ENCODE data around the gene SDR9C7.
"Not testable (repeated sequence)": the region's sequence is repeated elsewhere in the genome, so short reads cannot be mapped to it uniquely, and the experiment has no call there.

DNA sequence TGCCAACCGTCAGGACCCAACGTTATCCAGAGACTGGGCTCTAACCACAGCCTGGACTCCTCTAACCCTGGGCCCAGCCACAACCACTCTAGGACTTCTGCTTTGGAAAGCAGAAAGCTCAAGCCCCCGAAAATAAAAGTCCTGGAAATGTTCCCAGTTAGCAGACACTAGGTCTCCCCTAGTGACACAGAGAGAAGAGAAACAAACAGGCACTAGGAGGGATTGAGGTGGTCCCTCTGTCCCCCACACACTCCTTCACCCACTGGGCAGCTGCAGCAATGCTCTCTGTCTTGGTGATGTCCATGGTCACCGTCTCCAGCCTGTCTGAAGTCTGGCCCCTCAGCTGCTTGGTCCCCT is 6.7 kb upstream of the SDR9C7 start:
- TF ChIP-seq, protein P1, sequence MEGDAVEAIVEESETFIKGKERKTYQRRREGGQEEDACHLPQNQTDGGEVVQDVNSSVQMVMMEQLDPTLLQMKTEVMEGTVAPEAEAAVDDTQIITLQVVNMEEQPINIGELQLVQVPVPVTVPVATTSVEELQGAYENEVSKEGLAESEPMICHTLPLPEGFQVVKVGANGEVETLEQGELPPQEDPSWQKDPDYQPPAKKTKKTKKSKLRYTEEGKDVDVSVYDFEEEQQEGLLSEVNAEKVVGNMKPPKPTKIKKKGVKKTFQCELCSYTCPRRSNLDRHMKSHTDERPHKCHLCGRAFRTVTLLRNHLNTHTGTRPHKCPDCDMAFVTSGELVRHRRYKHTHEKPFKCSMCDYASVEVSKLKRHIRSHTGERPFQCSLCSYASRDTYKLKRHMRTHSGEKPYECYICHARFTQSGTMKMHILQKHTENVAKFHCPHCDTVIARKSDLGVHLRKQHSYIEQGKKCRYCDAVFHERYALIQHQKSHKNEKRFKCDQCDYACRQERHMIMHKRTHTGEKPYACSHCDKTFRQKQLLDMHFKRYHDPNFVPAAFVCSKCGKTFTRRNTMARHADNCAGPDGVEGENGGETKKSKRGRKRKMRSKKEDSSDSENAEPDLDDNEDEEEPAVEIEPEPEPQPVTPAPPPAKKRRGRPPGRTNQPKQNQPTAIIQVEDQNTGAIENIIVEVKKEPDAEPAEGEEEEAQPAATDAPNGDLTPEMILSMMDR (IDR thresholded peaks at IDR 0.05), result not testable (repeated sequence)
- not testable (repeated sequence) for TF ChIP-seq ZFX (IDR thresholded peaks at IDR 0.05; ENCODE audit: borderline replicate concordance)

Measured in 22Rv1 (cell line).